ENCODE data around the gene GDPD5.

Gene GDPD5

GRCh38 chr11:75525433-75526191, at the start of gene GDPD5:
GDPD5 (minus strand) TSS chr11:75525941; CDS start chr11:75477735, 48,206 bp downstream.
- H3K4me3 ChIP-seq (ENCODE audit: low read depth, low read length): peak within 1 kb of the TSS; percentile 80
- peak; percentile 74; the same call in 1 of the 2 replicates for TF ChIP-seq CTCF (IDR thresholded peaks at IDR 0.05; ENCODE audit: borderline replicate concordance, insufficient read depth, low read depth, low read length)

- H3K4me3 ChIP-seq (ENCODE audit: low read depth, low read length): no peak overlapping the region
- no peak for TF ChIP-seq CTCF (IDR thresholded peaks at IDR 0.05; ENCODE audit: borderline replicate concordance, insufficient read depth, low read depth, low read length)
These were observed 49.2 kb upstream of the GDPD5 start for GRCh38 chr11:75574698-75575602.

GRCh38 chr11:75572744-75573143, 47.0 kb upstream of the GDPD5 start:
- no peak for TF ChIP-seq CTCF (IDR thresholded peaks at IDR 0.05; ENCODE audit: borderline replicate concordance, insufficient read depth, low read depth, low read length)

GRCh38 chr11:75571625-75572024, 45.9 kb upstream of the GDPD5 start:
- TF ChIP-seq CTCF (IDR thresholded peaks at IDR 0.05; ENCODE audit: borderline replicate concordance, insufficient read depth, low read depth, low read length): no peak

More at GRCh38 chr11:75572744-75573143, 47.0 kb upstream of the GDPD5 start:
- H3K4me3 ChIP-seq (ENCODE audit: low read depth, low read length): no peak overlapping the region

GRCh38 chr11:75570559-75571139, 44.9 kb upstream of the GDPD5 start:
- H3K4me3 ChIP-seq (ENCODE audit: low read depth, low read length): no peak overlapping the region
- TF ChIP-seq CTCF (IDR thresholded peaks at IDR 0.05; ENCODE audit: borderline replicate concordance, insufficient read depth, low read depth, low read length): no peak

More at GRCh38 chr11:75571625-75572024, 45.9 kb upstream of the GDPD5 start:
- no peak overlapping the region for H3K4me3 ChIP-seq (ENCODE audit: low read depth, low read length)

GRCh38 chr11:75568616-75569219, 43.0 kb upstream of the GDPD5 start:
- no peak overlapping the region for H3K4me3 ChIP-seq (ENCODE audit: low read depth, low read length)
- TF ChIP-seq CTCF (IDR thresholded peaks at IDR 0.05; ENCODE audit: borderline replicate concordance, insufficient read depth, low read depth, low read length): no peak

Data from GM12875 (cell line).